ENCODE measurements around the gene TNNT3. TPM values are rescaled to one million over a fixed set of nuclear protein-coding genes. Genes with fewer than 3 reads are reported as not detected.

Gene TNNT3
- total RNA-seq, 1 experiment from 2014 or later, result not detected

DNA sequence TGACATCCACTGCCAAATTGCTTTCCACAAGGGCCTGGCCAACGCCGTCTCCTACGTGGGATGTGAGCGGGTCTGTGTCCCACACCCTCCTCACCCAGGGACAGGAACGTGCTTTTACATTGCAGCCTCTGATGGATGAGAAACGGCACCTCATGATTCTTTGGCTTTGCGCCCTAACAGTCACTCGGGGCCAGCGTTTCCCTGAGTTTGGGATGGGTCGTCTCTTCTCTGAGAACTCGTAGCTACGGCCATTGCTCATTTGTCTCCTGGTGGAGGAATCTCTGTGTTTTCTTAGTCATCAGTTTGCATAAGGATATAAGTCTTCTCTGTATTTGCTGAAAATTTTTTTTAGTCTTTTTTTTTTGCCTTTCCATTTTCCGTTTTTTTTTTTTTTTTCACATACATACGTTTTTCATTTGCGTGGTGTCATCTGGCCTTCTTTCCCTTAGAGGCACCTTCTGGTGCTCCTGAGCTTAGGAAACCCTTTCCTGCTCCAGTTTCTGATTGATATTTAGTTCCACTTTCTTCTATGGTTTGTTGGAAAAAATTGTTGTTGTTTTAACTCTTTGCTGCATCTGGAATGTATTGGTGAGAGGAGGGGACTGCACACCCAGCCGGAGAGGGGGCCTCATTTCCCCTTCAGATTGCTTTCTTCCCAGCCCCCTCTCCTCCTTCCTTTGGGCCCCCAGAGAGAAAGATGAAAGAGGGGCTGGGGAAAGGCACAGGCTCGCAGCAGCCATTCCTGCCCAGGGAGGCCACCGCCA lies 12.0 kb downstream of the TNNT3 start:
- Histone ChIP-seq H3K9me3 (ENCODE audit: low read depth, low read length, poor library complexity, severe bottlenecking) (no peaks in the 10 kb centered on the region), H3K27me3 (replicated peaks; ENCODE audit: insufficient read depth, low read depth, low read length, poor library complexity) (no peaks in the 10 kb centered on the region), H3K36me3 (ENCODE audit: insufficient read depth, low read length, poor library complexity, severe bottlenecking) (no peaks in the 10 kb centered on the region), H3K27ac (ENCODE audit: low read depth, low read length, poor library complexity, severe bottlenecking) (no peak overlapping the region), H3K4me3 (ENCODE audit: low read depth, low read length, poor library complexity, severe bottlenecking) (no peak overlapping the region), H3K4me1 (ENCODE audit: insufficient read depth, low read length, poor library complexity, severe bottlenecking) (no peaks in the 10 kb centered on the region)
- BruUV-seq (replicated peaks), result no TSS peak
- TF ChIP-seq EZH2 (IDR thresholded peaks at IDR 0.05; ENCODE audit: borderline replicate concordance, low read depth, low read length, poor library complexity, severe bottlenecking), result no peak
- TF ChIP-seq, protein P1, sequence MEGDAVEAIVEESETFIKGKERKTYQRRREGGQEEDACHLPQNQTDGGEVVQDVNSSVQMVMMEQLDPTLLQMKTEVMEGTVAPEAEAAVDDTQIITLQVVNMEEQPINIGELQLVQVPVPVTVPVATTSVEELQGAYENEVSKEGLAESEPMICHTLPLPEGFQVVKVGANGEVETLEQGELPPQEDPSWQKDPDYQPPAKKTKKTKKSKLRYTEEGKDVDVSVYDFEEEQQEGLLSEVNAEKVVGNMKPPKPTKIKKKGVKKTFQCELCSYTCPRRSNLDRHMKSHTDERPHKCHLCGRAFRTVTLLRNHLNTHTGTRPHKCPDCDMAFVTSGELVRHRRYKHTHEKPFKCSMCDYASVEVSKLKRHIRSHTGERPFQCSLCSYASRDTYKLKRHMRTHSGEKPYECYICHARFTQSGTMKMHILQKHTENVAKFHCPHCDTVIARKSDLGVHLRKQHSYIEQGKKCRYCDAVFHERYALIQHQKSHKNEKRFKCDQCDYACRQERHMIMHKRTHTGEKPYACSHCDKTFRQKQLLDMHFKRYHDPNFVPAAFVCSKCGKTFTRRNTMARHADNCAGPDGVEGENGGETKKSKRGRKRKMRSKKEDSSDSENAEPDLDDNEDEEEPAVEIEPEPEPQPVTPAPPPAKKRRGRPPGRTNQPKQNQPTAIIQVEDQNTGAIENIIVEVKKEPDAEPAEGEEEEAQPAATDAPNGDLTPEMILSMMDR (conservative IDR thresholded peaks at IDR 0.05; ENCODE audit: low read depth, low read length), result no peak
- intact Hi-C loops (cut with micrococcal nuclease; ENCODE audit: unreplicated experiment), result no loop called here
- ChIA-PET CTCF (no interaction called here), POLR2A (ENCODE audit: low non-redundant PET) (no interaction called here)
- no peak for DNase-seq (ENCODE audit: low spot score)

DNA sequence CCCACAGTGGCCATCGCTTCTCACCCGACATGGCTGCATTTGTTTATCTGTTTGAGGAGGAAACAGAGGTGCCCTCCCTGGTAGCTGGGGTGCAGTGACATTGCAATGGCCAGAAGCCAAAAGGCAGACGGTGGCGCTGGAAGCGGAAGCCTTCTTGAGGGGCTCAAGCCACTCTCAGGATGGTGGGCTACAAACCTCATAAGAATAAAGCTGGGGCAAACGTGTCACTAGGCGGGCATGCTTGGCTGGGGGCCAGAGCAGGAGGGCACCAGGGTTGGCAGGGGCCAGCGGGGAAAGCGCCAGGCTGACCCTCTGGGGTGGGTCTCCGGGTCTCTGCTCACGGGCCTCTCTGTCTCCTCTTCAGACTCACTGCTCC lies 12.6 kb downstream of the TNNT3 start:
- Histone ChIP-seq H3K9me3 (ENCODE audit: low read depth, low read length, poor library complexity, severe bottlenecking) (no peaks in the 10 kb centered on the region), H3K27me3 (replicated peaks; ENCODE audit: insufficient read depth, low read depth, low read length, poor library complexity) (no peaks in the 10 kb centered on the region), H3K4me3 (ENCODE audit: low read depth, low read length, poor library complexity, severe bottlenecking) (no peak overlapping the region), H3K27ac (ENCODE audit: low read depth, low read length, poor library complexity, severe bottlenecking) (no peak overlapping the region), H3K36me3 (ENCODE audit: insufficient read depth, low read length, poor library complexity, severe bottlenecking) (no peaks in the 10 kb centered on the region), H3K4me1 (ENCODE audit: insufficient read depth, low read length, poor library complexity, severe bottlenecking) (no peaks in the 10 kb centered on the region)
- intact Hi-C loops (cut with micrococcal nuclease; ENCODE audit: unreplicated experiment), result no loop called here
- TF ChIP-seq, protein P1 (conservative IDR thresholded peaks at IDR 0.05; ENCODE audit: low read depth, low read length), result no peak
- no peak for TF ChIP-seq EZH2 (IDR thresholded peaks at IDR 0.05; ENCODE audit: borderline replicate concordance, low read depth, low read length, poor library complexity, severe bottlenecking)
- ChIA-PET POLR2A (ENCODE audit: low non-redundant PET) (no interaction called here), CTCF (no interaction called here)
- DNase-seq (ENCODE audit: low spot score), result no peak
- BruUV-seq (replicated peaks), result no TSS peak

DNA sequence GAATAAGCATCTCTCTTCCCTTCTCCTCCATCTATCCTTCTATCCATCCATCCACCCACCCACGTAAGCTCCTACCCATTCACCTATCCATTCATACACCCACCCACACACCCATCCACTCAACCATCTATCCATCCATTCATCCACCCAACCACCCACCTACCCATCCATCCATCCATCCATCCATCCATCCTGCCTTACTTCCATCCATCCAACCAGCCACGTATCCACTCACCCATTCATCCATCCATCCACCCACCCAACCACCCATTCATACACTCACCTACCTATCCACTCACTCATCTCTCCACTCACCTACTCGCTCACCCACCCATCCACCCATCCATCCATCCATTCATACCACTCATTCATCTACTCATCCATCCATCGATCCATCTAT lies 13.2 kb downstream of the TNNT3 start:
- Histone ChIP-seq H3K9me3 (ENCODE audit: low read depth, low read length, poor library complexity, severe bottlenecking) (no peaks in the 10 kb centered on the region), H3K27ac (ENCODE audit: low read depth, low read length, poor library complexity, severe bottlenecking) (no peak overlapping the region), H3K36me3 (ENCODE audit: insufficient read depth, low read length, poor library complexity, severe bottlenecking) (no peaks in the 10 kb centered on the region), H3K27me3 (replicated peaks; ENCODE audit: insufficient read depth, low read depth, low read length, poor library complexity) (no peaks in the 10 kb centered on the region), H3K4me3 (ENCODE audit: low read depth, low read length, poor library complexity, severe bottlenecking) (no peak overlapping the region), H3K4me1 (ENCODE audit: insufficient read depth, low read length, poor library complexity, severe bottlenecking) (no peaks in the 10 kb centered on the region)
- TF ChIP-seq, protein P1 (conservative IDR thresholded peaks at IDR 0.05; ENCODE audit: low read depth, low read length), result no peak
- no peak for TF ChIP-seq EZH2 (IDR thresholded peaks at IDR 0.05; ENCODE audit: borderline replicate concordance, low read depth, low read length, poor library complexity, severe bottlenecking)
- intact Hi-C loops (cut with micrococcal nuclease; ENCODE audit: unreplicated experiment), result no loop called here
- CTCF ChIA-PET, result no interaction called here
- POLR2A ChIA-PET (ENCODE audit: low non-redundant PET), result no interaction called here
- no TSS peak for BruUV-seq (replicated peaks)
- DNase-seq (ENCODE audit: low spot score), result no peak

All from A673 (cell line).